ENCODE measurements around the gene TEDC2. TPM values are rescaled to one million over a fixed set of nuclear protein-coding genes. Genes with fewer than 3 reads are reported as not detected.

TEDC2 gene
- total RNA-seq, 4 donors from 2014 or later, result 1.4 to 13.2 (median 3.7) TPM

- peaks cover 0 to 37% of the 10 kb centered on the region in 2 donors for H3K27me3 ChIP-seq
Measured at GRCh38 chr16:2470603-2471015, 10.7 kb downstream of the TEDC2 start.

GRCh38 chr16:2471016-2471652, 11.2 kb downstream of the TEDC2 start, which contains the start of gene NTN3:
TSS of gene NTN3 (plus strand) at chr16:2471297. CDS start at chr16:2471702, 405 bp downstream.
- H3K4me1 ChIP-seq, result peaks cover 0 to 68% (median 36%) of the 10 kb centered on the region in 4 donors
- no peak for TF ChIP-seq CTCF (IDR thresholded peaks at IDR 0.05)
- no peak for TF ChIP-seq POLR2A (IDR thresholded peaks at IDR 0.05)
- H3K9me3 ChIP-seq, result no peaks in the 10 kb centered on the region
- H3K27ac ChIP-seq, result no peak within 1 kb of the TSS
- H3K36me3 ChIP-seq, result no peaks in the 10 kb centered on the region
- peak within 1 kb of the TSS in 3 of 4 donors; percentile 21 to 30 (median 26) for H3K4me3 ChIP-seq
- no peak for DNase-seq
- peaks cover 0 to 37% of the 10 kb centered on the region in 2 donors for H3K27me3 ChIP-seq

More at GRCh38 chr16:2470603-2471015, 10.7 kb downstream of the TEDC2 start:
- TF ChIP-seq POLR2A (IDR thresholded peaks at IDR 0.05), result no peak
- TF ChIP-seq CTCF (IDR thresholded peaks at IDR 0.05), result no peak
- H3K36me3 ChIP-seq, result no peaks in the 10 kb centered on the region
- H3K4me1 ChIP-seq, result peaks cover 0 to 63% (median 34%) of the 10 kb centered on the region in 4 donors
- no peak overlapping the region for H3K4me3 ChIP-seq
- DNase-seq, result no peak
- no peaks in the 10 kb centered on the region for H3K9me3 ChIP-seq
- no peak overlapping the region for H3K27ac ChIP-seq

- TF ChIP-seq POLR2A (IDR thresholded peaks at IDR 0.05) (no peak), CTCF (IDR thresholded peaks at IDR 0.05) (no peak)
- H3K27me3 ChIP-seq, result peaks cover 0 to 37% of the 10 kb centered on the region in 2 donors
- no peaks in the 10 kb centered on the region for H3K9me3 ChIP-seq
- no peak for DNase-seq
- peak overlapping the region in 3 of 4 donors; percentile 21 to 30 (median 26) for H3K4me3 ChIP-seq
- H3K4me1 ChIP-seq, result peaks cover 0 to 68% (median 36%) of the 10 kb centered on the region in 4 donors
- no peak overlapping the region for H3K27ac ChIP-seq
- no peaks in the 10 kb centered on the region for H3K36me3 ChIP-seq
Measured at GRCh38 chr16:2471653-2472487, 12.0 kb downstream of the TEDC2 start.

- peaks cover 0 to 37% of the 10 kb centered on the region in 2 donors for H3K27me3 ChIP-seq
- H3K9me3 ChIP-seq, result no peaks in the 10 kb centered on the region
- TF ChIP-seq POLR2A (IDR thresholded peaks at IDR 0.05), result no peak
- TF ChIP-seq CTCF (IDR thresholded peaks at IDR 0.05), result no peak
- H3K27ac ChIP-seq, result no peak overlapping the region
- H3K4me1 ChIP-seq, result peaks cover 0 to 65% (median 36%) of the 10 kb centered on the region in 4 donors
- DNase-seq, result no peak
- H3K4me3 ChIP-seq, result no peak overlapping the region
- no peaks in the 10 kb centered on the region for H3K36me3 ChIP-seq
Measured at GRCh38 chr16:2472488-2472864, 12.6 kb downstream of the TEDC2 start.

- TF ChIP-seq POLR2A (IDR thresholded peaks at IDR 0.05), result no peak
- no peak for TF ChIP-seq CTCF (IDR thresholded peaks at IDR 0.05)
- Histone ChIP-seq H3K27ac (no peak overlapping the region), H3K4me3 (peak overlapping the region in 2 of 4 donors; percentile 85 to 86), H3K9me3 (no peaks in the 10 kb centered on the region), H3K27me3 (peaks cover 0 to 33% of the 10 kb centered on the region in 2 donors), H3K36me3 (no peaks in the 10 kb centered on the region), H3K4me1 (peaks cover 0 to 60% (median 33%) of the 10 kb centered on the region in 4 donors)
- no peak for DNase-seq
Measured at GRCh38 chr16:2472885-2473445, 13.1 kb downstream of the TEDC2 start.
